Adrenal gland (tissue), 5 donors: Measurements from ENCODE around the gene SRGAP1.

ENCODE experiments used
- POLR2A ChIP-seq, 2 donors: fragments of 450-650 bp; IDR thresholded peaks; one replicate each; pipeline ENCODE4 v1.6.1; 2017; ENCODE audit warnings: antibody characterized with exemption in 2 of 2, mild to moderate bottlenecking in 2 of 2, moderate library complexity in 1 of 2
- TF ChIP-seq, protein P1 (sequence below), 6 experiments: fragments of 450-650 bp in 4 of 6; fragments of 200-600 bp in 2 of 6; sonication (generic) in 1 of 6; IDR thresholded peaks; 1 replicate in 5 of 6; 2 replicates in 1 of 6; pipeline versions ENCODE4 v1.5.1 to v1.8.0; 2016 to 2021; ENCODE audit warnings: antibody characterized with exemption in 6 of 6, mild to moderate bottlenecking in 2 of 6, moderate library complexity in 1 of 6
- donor health status: DM: no; HTN: no; CAD: no.

DNA sequence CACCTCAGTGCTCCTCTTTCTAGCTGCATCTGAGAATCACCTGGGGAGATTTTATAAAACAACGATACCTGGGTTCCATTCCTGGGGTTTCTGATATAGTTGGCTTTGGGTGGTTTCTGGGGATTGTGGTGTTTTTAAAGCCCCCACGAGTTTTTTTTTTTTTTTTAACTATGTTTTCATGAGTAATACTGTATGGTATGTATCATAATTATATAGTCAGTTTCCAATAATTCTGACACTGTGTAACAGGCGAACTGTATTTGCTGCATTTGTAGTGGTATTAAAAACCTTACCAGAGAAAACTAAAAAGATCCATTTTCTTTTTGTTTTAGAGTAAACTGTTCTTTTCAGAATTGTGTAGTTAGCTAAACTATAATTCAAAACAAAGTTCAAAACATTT lies 84.9 kb downstream of the SRGAP1 start:
- TF ChIP-seq, protein P1, sequence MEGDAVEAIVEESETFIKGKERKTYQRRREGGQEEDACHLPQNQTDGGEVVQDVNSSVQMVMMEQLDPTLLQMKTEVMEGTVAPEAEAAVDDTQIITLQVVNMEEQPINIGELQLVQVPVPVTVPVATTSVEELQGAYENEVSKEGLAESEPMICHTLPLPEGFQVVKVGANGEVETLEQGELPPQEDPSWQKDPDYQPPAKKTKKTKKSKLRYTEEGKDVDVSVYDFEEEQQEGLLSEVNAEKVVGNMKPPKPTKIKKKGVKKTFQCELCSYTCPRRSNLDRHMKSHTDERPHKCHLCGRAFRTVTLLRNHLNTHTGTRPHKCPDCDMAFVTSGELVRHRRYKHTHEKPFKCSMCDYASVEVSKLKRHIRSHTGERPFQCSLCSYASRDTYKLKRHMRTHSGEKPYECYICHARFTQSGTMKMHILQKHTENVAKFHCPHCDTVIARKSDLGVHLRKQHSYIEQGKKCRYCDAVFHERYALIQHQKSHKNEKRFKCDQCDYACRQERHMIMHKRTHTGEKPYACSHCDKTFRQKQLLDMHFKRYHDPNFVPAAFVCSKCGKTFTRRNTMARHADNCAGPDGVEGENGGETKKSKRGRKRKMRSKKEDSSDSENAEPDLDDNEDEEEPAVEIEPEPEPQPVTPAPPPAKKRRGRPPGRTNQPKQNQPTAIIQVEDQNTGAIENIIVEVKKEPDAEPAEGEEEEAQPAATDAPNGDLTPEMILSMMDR (IDR thresholded peaks at IDR 0.05) = no peak
- TF ChIP-seq POLR2A (IDR thresholded peaks at IDR 0.05) = no peak
